Esophagus (tissue), 2 donors: ENCODE results near the gene FCGR3B. TPM values are rescaled to one million over a fixed set of nuclear protein-coding genes. Genes with fewer than 3 reads are reported as not detected.
"Not testable (repeated sequence)": the region's sequence is repeated elsewhere in the genome, so short reads cannot be mapped to it uniquely, and the experiment has no call there.

Source experiments
- H3K27ac ChIP-seq, 2 donors: one replicate each; pipeline ENCODE4 v1.5.1; 2013; ENCODE audit warnings: low read depth in 2 of 2, mild to moderate bottlenecking in 2 of 2, inconsistent platforms in 1 of 2, low read length in 1 of 2, moderate library complexity in 1 of 2
- H3K27me3 ChIP-seq, 2 donors: one replicate each; pipeline ENCODE4 v1.6.1; 2013; ENCODE audit warnings: low read length in 2 of 2, control low read depth in 1 of 2, mild to moderate bottlenecking in 1 of 2; ENCODE audit not compliant: insufficient read depth in 2 of 2, control insufficient read depth in 1 of 2
- H3K36me3 ChIP-seq, 2 donors: one replicate each; pipeline ENCODE4 v1.6.1; 2013; ENCODE audit warnings: low read length in 1 of 2; ENCODE audit not compliant: control insufficient read depth in 2 of 2, insufficient read depth in 2 of 2
- H3K4me1 ChIP-seq, 2 donors: one replicate each; pipeline ENCODE4 v1.6.1; 2013; ENCODE audit warnings: low read length in 1 of 2; ENCODE audit not compliant: control insufficient read depth in 2 of 2, insufficient read depth in 2 of 2
- H3K4me3 ChIP-seq, 2 donors: one replicate each; pipeline ENCODE4 v1.5.1; 2013; ENCODE audit warnings: low read length in 2 of 2, mild to moderate bottlenecking in 2 of 2, low read depth in 1 of 2, moderate library complexity in 1 of 2
- H3K9me3 ChIP-seq, 2 donors: one replicate each; pipeline ENCODE4 v1.6.1; 2013; ENCODE audit warnings: mild to moderate bottlenecking in 2 of 2, low read depth in 1 of 2, low read length in 1 of 2, moderate library complexity in 1 of 2; ENCODE audit not compliant: control insufficient read depth in 2 of 2, insufficient read depth in 1 of 2
- WGBS, 2 donors: extraction: QIAGEN DNeasy Blood & Tissue Kit; methylation state at CpG; one replicate each; pipeline ENCODE4 v1.1.7; 2013; 5-methylcytosine and 5-hydroxymethylcytosine counted together
- polyA plus RNA-seq, 2 donors: library from polyadenylated mRNA; stranded (reverse); fragments of 200-250 nt; gene quantifications; one replicate each; pipeline ENCODE4 v1.2.3, GENCODE V29; 2013
- donor health status: healthy with polysubstance abuse.
- donor health status: Bipolar disorder and iron deficiency.

The FCGR3B gene
- polyA plus RNA-seq, 2 donors = 0.04 to 0.08 TPM

GRCh38 chr1:161623401-161624051 lies 7.5 kb downstream of the FCGR3B start:
- H3K9me3 ChIP-seq, H3K4me3 ChIP-seq, H3K27me3 ChIP-seq, H3K36me3 ChIP-seq, H3K4me1 ChIP-seq, H3K27ac ChIP-seq: not testable (repeated sequence)
- 51 to 57% methylated on average over 4 to 5 of the region's 6 CpGs for whole genome bisulfite sequencing, 2 donors

GRCh38 chr1:161622054-161622453 lies 8.9 kb downstream of the FCGR3B start:
- H3K4me1 ChIP-seq, H3K36me3 ChIP-seq, H3K4me3 ChIP-seq, H3K27ac ChIP-seq, H3K9me3 ChIP-seq, H3K27me3 ChIP-seq: not testable (repeated sequence)
- WGBS, 2 donors = 53 to 55% methylated on average over 8 of the region's 8 CpGs

- Histone ChIP-seq H3K27ac (peak overlapping the region; percentile 80 to 85), H3K4me3 (peak overlapping the region; percentile 34 to 35)
- not testable (repeated sequence) for H3K9me3 ChIP-seq, H3K4me1 ChIP-seq, H3K27me3 ChIP-seq, H3K36me3 ChIP-seq
- WGBS, 2 donors = 2 to 7% methylated on average over 41 of the region's 41 CpGs
Observed at GRCh38 chr1:161621181-161622000, 9.6 kb downstream of the FCGR3B start.

GRCh38 chr1:161620399-161620798 lies 10.6 kb downstream of the FCGR3B start:
- not testable (repeated sequence) for H3K27me3 ChIP-seq

GRCh38 chr1:161618517-161618916 lies 12.5 kb downstream of the FCGR3B start:
- H3K36me3 ChIP-seq = not testable (repeated sequence)

More at GRCh38 chr1:161620399-161620798, 10.6 kb downstream of the FCGR3B start:
- H3K4me1 ChIP-seq, H3K9me3 ChIP-seq, H3K4me3 ChIP-seq, H3K27ac ChIP-seq, H3K36me3 ChIP-seq: not testable (repeated sequence)
- 79 to 87% methylated on average over 7 of the region's 7 CpGs for WGBS, 2 donors

GRCh38 chr1:161616417-161616816 lies 14.6 kb downstream of the FCGR3B start:
- WGBS, 2 donors = 94 to 96% methylated on average over 30 of the region's 30 CpGs
- not testable (repeated sequence) for H3K27ac ChIP-seq, H3K9me3 ChIP-seq, H3K4me1 ChIP-seq, H3K36me3 ChIP-seq, H3K27me3 ChIP-seq, H3K4me3 ChIP-seq

More at GRCh38 chr1:161618517-161618916, 12.5 kb downstream of the FCGR3B start:
- WGBS, 2 donors = 87 to 93% methylated on average over 4 of the region's 4 CpGs
- not testable (repeated sequence) for H3K27ac ChIP-seq, H3K4me3 ChIP-seq, H3K4me1 ChIP-seq, H3K27me3 ChIP-seq, H3K9me3 ChIP-seq

- not testable (repeated sequence) for H3K4me3 ChIP-seq, H3K27me3 ChIP-seq, H3K36me3 ChIP-seq, H3K4me1 ChIP-seq, H3K9me3 ChIP-seq, H3K27ac ChIP-seq
- 20 to 21% methylated on average over 4 of the region's 6 CpGs for WGBS, 2 donors
Observed at GRCh38 chr1:161613142-161613514, 17.8 kb downstream of the FCGR3B start.

GRCh38 chr1:161612322-161613141 lies 18.4 kb downstream of the FCGR3B start:
- not testable (repeated sequence) for H3K27me3 ChIP-seq, H3K9me3 ChIP-seq, H3K36me3 ChIP-seq, H3K4me1 ChIP-seq
- WGBS, 2 donors = 1 to 3% methylated on average over 43 to 49 of the region's 51 CpGs
- Histone ChIP-seq H3K27ac (peak overlapping the region; percentile 51 to 64), H3K4me3 (peak overlapping the region; percentile 43 to 48)

GRCh38 chr1:161611866-161612321 lies 19.1 kb downstream of the FCGR3B start:
- peak overlapping the region; percentile 51 to 64 for H3K27ac ChIP-seq
- not testable (repeated sequence) for H3K36me3 ChIP-seq, H3K27me3 ChIP-seq, H3K9me3 ChIP-seq, H3K4me1 ChIP-seq
- 1 to 3% methylated on average over 17 to 19 of the region's 19 CpGs for WGBS, 2 donors
- peak overlapping the region; percentile 43 to 48 for H3K4me3 ChIP-seq
